MCF 10A (cell line): ENCODE data around the gene WFS1. TPM values are rescaled to one million over a fixed set of nuclear protein-coding genes. Genes with fewer than 3 reads are reported as not detected.

ENCODE experiments used
- BruUV-seq: library from RNA; stranded (reverse); fragments of 400-500 nt; replicated peaks from 2 replicates; lab custom pipeline; 2021; lab: Mats Ljungman, UMichigan
- CTCF ChIA-PET: fragments of 300-600 bp; sonication (Branson Sonifier 250); formaldehyde crosslinking; extraction: SDS; loops from one replicate; lab custom pipeline; 2021; ENCODE audit warnings: antibody characterized with exemption, inconsistent platforms; lab: Yijun Ruan, JAX
- POLR2A ChIA-PET: fragments of 300-600, 350-650 bp; sonication (Branson Sonifier 250); formaldehyde crosslinking; extraction: SDS; loops from one replicate; lab custom pipeline; 2020; ENCODE audit warnings: antibody characterized with exemption, inconsistent platforms; lab: Yijun Ruan, JAX
- DNase-seq: peaks from one replicate; pipeline ENCODE4 v3.0.0-alpha.2; 2018; ENCODE audit not compliant: unreplicated experiment
- H3K27ac Mint-ChIP-seq: one replicate; pipeline ENCODE4 v1.8.0; 2022; ENCODE audit warnings: mild to moderate bottlenecking, low read depth, mixed read lengths; ENCODE audit not compliant: unreplicated experiment
- H3K27me3 Mint-ChIP-seq: one replicate; pipeline ENCODE4 v1.8.0; 2022; ENCODE audit warnings: mixed read lengths; ENCODE audit not compliant: insufficient read depth, unreplicated experiment
- H3K36me3 Mint-ChIP-seq: one replicate; pipeline ENCODE4 v1.8.0; 2022; ENCODE audit warnings: mild to moderate bottlenecking, moderate library complexity, mixed read lengths; ENCODE audit not compliant: insufficient read depth, unreplicated experiment
- H3K4me1 Mint-ChIP-seq: one replicate; pipeline ENCODE4 v1.8.0; 2022; ENCODE audit warnings: mixed read lengths; ENCODE audit not compliant: insufficient read depth, unreplicated experiment
- H3K4me3 Mint-ChIP-seq: one replicate; pipeline ENCODE4 v1.8.0; 2022; ENCODE audit warnings: mild to moderate bottlenecking, moderate library complexity, mixed read lengths; ENCODE audit not compliant: unreplicated experiment
- H3K9me3 Mint-ChIP-seq: one replicate; pipeline ENCODE4 v1.8.0; 2022; ENCODE audit warnings: mixed read lengths; ENCODE audit not compliant: unreplicated experiment
- CTCF ChIP-seq: fragments of 200-600 bp; IDR thresholded peaks from one replicate; pipeline ENCODE4 v1.8.0; 2022; ENCODE audit warnings: antibody characterized with exemption, mild to moderate bottlenecking; ENCODE audit not compliant: unreplicated experiment
- intact Hi-C: fragments of 100-400 bp; cut with micrococcal nuclease; formaldehyde crosslinking; loops from 2 replicates; pipeline ENCODE4 v1.14.1; 2022
- total RNA-seq: library from RNA; stranded (reverse); gene quantifications from 2 replicates; pipeline ENCODE4 v1.2.3, GENCODE V29; 2022

WFS1 gene
- total RNA-seq, 1 experiment from 2014 or later = 41.7 TPM

GRCh38 chr4:6246170-6246634 lies 23.4 kb upstream of the WFS1 start:
- POLR2A ChIA-PET = no interaction called here
- peaks cover 9% of the 10 kb centered on the region for H3K9me3 Mint-ChIP-seq
- TF ChIP-seq CTCF = no peak
- DNase-seq = no peak
- CTCF ChIA-PET = interaction anchor here (0.6 to 11.4 kb wide), 2 partner anchors 79 to 102 kb away, joined by 3 to 522 read pairs; no protein-coding TSS in a partner anchor
- no peaks in the 10 kb centered on the region for H3K36me3 Mint-ChIP-seq
- no peaks in the 10 kb centered on the region for H3K4me1 Mint-ChIP-seq
- intact Hi-C loops = no loop called here
- no TSS peak for BruUV-seq
- H3K4me3 Mint-ChIP-seq = no peak overlapping the region
- H3K27me3 Mint-ChIP-seq = peaks cover 18% of the 10 kb centered on the region
- no peak overlapping the region for H3K27ac Mint-ChIP-seq

GRCh38 chr4:6248394-6248793 lies 21.3 kb upstream of the WFS1 start:
- Mint-ChIP-seq H3K27me3 (peaks cover 18% of the 10 kb centered on the region), H3K27ac (no peak overlapping the region), H3K36me3 (no peaks in the 10 kb centered on the region), H3K9me3 (peaks cover 9% of the 10 kb centered on the region), H3K4me3 (no peak overlapping the region), H3K4me1 (no peaks in the 10 kb centered on the region)
- intact Hi-C loops = no loop called here
- no peak for DNase-seq
- no peak for TF ChIP-seq CTCF
- CTCF ChIA-PET = interaction anchor here (0.8 to 11.4 kb wide), 2 partner anchors 77 to 453 kb away, joined by 3 to 522 read pairs; no protein-coding TSS in a partner anchor
- no TSS peak for BruUV-seq
- POLR2A ChIA-PET = interaction anchor here (0.7 kb wide), 1 partner anchor 48 kb away, joined by 3 read pairs; no protein-coding TSS in a partner anchor

GRCh38 chr4:6250235-6250983 lies 19.2 kb upstream of the WFS1 start:
- DNase-seq = peak; percentile 74
- no peak overlapping the region for H3K4me3 Mint-ChIP-seq
- no TSS peak for BruUV-seq
- CTCF ChIA-PET = interaction anchor here (0.6 to 11.4 kb wide), 53 partner anchors 8 to 1809 kb away, joined by 3 to 522 read pairs (median 4); partner anchors contain the start of gene WFS1
- H3K27ac Mint-ChIP-seq = no peak overlapping the region
- POLR2A ChIA-PET = interaction anchor here (1.1 to 1.2 kb wide), 2 partner anchors 78 to 79 kb away, joined by 3 to 4 read pairs; no protein-coding TSS in a partner anchor
- peak; percentile 75 for TF ChIP-seq CTCF
- H3K36me3 Mint-ChIP-seq = no peaks in the 10 kb centered on the region
- peaks cover 18% of the 10 kb centered on the region for H3K27me3 Mint-ChIP-seq
- intact Hi-C loops = loop anchor here (1.0 kb wide), 2 partner anchors 77 to 296 kb away; no protein-coding TSS in a partner anchor
- no peaks in the 10 kb centered on the region for H3K9me3 Mint-ChIP-seq
- H3K4me1 Mint-ChIP-seq = no peaks in the 10 kb centered on the region

- H3K4me3 Mint-ChIP-seq = no peak overlapping the region
- CTCF ChIA-PET = interaction anchor here (0.6 to 11.4 kb wide), 43 partner anchors 11 to 1810 kb away, joined by 3 to 522 read pairs (median 4); partner anchors contain the start of gene WFS1
- H3K36me3 Mint-ChIP-seq = no peaks in the 10 kb centered on the region
- intact Hi-C loops = loop anchor here (1.0 kb wide), 2 partner anchors 76 to 295 kb away; no protein-coding TSS in a partner anchor
- no peaks in the 10 kb centered on the region for H3K4me1 Mint-ChIP-seq
- H3K9me3 Mint-ChIP-seq = no peaks in the 10 kb centered on the region
- POLR2A ChIA-PET = interaction anchor here (1.2 kb wide), 1 partner anchor 77 kb away, joined by 3 read pairs; no protein-coding TSS in a partner anchor
- DNase-seq = no peak
- no peak for TF ChIP-seq CTCF
- H3K27ac Mint-ChIP-seq = no peak overlapping the region
- peaks cover 18% of the 10 kb centered on the region for H3K27me3 Mint-ChIP-seq
- BruUV-seq = no TSS peak
Measured at GRCh38 chr4:6250984-6251295, 18.7 kb upstream of the WFS1 start.
